HG03558 (cell line): ENCODE measurements around the gene GRIN2A.

ENCODE experiments used
- ATAC-seq: cut with Tn5 transposase; IDR thresholded peaks from one replicate; pipeline ENCODE4 v1.9.1; 2021; ENCODE audit warnings: moderate number of reproducible peaks; ENCODE audit not compliant: unreplicated experiment; ENCODE audit errors: extremely low read depth

GRIN2A gene

DNA sequence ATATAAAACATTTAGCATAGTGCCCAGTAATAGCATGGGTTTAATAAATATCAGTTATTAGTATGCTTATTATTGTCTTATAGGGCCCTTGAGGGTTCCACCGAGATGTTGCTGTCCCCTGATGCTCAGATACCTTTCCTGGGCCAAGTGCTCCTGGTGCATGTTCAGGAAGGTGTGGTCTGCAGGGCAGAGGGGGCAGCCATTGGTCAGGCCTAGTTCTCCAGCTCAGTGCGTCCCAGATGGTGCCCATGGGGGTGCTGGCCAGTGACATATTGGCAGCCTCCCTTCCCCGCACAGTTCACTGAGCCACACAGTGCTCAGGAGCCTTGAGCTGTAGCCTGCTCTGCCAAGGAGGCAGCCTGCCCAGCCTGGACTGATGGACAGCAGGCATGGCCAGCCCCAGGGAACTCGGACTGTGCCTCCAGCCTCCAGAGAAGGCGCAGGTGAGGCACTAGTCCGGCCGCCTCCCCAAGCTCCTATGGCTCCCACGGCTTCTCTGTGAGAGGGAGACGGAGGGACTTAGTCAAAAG, 7.7 kb upstream of the GRIN2A start:
- ATAC-seq: no peak

DNA sequence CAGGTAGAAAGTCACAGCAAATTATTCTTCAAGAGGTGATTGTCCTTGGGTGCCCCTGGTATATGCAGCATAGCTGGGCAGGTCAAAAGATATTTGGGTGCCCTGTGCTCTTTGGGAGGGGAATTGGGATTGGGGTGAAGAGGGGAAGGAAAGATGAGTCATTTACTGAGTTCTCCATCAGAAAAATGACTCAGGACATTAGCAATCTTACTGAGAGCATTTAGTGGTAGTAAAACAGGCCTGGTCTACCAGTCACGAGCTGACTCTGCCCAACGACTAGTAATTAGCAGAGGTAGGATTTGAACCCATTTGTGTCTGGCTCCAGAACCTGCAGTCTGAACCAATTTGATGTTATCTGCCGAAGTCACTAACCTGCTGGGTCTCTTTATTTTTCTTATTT, 6.0 kb upstream of the GRIN2A start:
- no peak for ATAC-seq

DNA sequence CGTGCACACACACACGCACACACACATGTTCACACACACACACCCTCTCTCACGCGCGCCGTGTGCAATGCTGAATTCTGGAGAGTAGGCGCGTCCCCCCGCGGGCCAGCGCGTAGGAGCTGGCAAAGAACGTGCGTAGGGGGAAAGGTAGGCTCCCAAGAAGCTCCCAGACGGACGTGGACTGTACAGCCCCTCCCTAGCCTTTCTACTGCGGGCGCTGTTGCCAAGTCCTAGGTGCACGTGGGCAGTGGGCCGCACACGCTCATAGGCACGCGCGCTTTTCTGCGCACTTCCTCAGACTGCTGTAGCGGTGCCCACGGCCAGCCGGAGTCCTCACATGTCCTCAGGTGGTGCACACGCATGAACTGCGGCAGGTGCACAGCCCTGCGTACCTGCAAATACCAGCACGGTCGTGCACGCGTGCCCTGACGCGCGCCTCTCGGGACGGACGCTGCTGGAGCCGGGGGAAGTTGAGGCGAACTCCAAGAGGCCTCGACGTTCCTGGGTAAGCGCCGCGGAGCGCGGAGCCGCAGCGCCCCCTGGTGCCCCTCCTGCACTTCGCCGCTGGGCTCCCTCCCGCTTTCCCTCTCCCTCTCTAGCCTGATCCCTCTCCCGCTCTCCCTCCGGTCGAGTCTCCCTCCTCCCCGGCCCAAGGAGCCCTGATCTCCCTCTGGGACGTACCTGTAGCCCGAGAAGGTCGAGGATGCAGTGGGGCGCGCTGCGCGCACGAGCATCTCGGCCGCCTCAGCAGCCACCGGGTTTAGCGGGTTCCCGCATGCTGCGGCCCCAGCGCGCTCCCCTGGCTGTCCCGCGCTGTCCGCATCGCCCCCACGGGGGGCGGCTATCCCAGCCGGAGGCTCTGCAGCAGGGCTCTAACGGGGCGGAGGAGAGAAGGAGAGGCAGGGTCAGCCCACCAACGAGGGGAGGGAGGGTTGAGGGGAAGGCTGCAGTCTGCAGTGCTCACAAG, 749 bp downstream of the GRIN2A start:
- ATAC-seq: no peak

DNA sequence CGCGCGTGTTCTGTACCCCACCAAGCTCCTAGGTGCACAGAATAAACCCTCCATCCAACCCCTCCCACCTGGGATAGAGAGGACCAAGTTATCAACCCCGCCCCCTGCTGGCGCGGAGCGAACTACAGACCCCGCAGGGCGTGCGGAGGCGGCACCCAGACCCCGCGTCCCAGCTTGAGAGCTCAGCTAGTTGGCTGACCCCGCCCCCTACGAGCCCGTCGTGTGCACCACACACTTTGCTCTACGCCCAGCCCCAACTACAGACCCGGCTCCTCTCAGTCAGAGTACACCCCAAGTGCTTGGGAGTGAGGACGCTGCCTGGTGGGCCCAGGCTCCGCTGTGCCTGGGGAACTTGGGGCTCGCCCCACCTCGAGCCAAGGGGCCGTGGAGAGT, 1.5 kb downstream of the GRIN2A start:
- no peak for ATAC-seq

DNA sequence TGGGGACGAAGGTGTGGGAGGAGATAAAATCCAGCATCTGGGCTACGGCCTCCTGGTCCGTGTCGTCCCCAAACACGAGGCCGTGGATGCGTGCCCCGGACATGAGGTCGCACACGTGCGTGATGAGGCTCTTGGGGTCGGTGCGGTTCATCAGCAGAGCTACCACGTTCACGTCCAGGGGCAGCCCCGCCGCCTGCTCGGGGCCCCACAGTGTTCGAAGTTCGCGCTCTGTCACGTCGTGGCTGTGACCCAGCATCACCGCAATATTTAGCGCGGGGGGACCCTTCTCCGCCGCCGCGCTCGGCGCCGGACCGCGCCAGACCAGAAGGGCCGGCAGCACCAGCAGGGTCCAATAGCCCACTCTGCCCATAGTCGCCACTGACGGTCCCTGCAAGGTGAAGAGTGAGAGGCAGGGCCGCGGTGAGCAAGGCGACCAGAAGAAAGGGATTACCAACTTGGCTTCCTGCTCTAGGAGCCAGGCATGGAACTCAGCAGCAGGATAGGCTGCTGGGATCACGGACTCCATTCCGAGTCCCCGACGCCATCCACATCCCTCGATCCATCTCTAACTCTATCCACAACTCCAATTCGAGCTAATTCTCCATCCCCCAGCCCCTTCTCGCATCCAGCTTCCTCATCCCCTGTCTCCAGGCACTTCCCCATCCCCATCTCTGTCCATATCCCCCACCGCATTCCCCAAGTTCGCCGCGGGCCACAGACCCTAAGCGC, 2.0 kb downstream of the GRIN2A start:
- no peak for ATAC-seq

DNA sequence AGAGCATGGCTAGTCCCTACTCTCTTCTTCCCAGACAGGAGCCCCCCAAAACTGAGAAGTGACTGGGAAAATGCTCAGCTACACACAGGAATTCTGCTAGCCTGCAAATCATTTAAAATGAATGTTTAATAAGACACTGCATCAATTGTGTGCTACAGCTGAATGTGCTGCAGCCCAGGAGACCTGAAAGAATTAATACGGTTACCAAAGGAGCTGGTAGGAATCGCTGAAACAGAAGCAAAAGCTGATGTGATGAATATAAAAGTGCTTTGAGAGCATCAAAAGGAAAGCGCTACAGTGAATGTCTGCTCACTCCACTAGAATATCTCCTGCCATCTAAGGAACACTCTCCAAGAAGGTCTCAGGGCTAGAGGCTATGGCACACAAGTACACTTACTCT, 3.7 kb downstream of the GRIN2A start:
- ATAC-seq: no peak

DNA sequence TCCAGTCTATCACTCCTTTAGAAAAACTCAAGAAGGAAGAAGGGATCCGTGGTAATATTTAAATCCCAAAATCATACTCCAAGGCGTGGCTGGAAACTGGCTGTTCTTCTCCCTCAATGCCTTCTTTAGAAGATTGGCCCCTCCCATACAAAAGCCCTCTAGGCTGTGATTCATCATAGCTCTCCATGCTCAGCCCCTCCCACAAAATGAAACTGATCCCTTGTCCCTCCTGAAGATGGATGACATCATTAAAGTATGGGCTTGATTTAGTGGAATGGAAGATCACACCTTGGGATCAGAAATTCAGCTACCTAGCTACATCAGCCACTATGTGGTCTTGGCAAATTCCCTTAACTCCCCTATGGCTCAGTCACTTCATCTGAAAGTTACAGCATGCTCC, 4.1 kb downstream of the GRIN2A start:
- ATAC-seq: no peak

DNA sequence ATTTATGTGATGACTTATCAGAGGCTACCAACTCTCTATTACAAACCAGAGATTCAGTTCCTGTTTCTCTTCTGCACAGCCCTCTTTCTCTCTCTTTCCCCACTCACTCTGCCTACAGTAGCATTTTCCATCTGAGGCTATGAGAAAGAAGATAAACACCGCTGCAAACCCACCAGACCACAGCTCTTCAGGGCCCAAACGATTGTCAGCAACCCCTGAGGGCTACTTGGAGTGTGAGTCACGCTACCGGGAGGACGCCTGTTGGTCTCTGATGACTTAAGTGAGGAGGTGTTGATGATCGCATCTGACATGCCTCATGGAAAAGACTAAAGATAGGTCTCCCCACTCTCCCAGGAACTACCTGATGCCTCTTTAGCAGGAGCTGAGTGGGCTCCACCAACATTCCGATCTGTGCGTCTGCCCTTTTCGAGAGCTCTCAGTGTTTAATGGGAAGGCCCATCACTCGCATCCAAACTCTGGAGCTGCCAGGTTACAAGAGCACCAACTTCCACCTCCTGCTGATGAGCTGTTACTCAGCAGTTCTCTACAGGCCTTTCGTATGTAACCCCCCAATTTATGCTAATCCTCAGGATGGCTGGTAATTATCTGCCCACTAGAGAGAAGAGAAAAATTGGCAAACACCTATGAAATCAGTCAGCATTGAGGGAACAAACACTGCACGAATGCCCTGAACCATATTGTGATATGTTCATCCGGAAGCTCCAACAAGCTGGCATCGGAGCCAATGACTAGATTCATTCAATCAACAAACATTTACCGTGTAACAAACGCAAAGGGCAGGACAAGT, 9.2 kb downstream of the GRIN2A start:
- ATAC-seq: no peak

DNA sequence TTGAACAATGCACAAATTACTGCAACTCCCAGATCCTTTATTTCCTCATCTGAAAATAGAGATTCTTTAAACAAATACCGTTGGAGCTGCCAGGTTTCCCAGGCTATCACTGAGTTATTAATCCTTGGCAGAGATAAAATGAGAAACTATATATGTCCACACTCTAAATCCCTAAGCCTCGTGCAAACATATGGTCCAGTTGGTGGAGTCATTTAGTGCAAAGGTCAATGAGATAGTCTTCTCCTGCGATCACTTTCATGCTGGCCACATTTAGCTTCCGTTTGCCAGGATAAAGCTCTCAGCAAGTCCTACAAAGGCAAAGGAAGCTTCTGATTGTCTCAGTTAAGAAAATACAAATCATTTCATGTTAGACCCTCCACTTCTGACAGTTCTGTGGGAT, 11.0 kb downstream of the GRIN2A start:
- ATAC-seq: no peak

DNA sequence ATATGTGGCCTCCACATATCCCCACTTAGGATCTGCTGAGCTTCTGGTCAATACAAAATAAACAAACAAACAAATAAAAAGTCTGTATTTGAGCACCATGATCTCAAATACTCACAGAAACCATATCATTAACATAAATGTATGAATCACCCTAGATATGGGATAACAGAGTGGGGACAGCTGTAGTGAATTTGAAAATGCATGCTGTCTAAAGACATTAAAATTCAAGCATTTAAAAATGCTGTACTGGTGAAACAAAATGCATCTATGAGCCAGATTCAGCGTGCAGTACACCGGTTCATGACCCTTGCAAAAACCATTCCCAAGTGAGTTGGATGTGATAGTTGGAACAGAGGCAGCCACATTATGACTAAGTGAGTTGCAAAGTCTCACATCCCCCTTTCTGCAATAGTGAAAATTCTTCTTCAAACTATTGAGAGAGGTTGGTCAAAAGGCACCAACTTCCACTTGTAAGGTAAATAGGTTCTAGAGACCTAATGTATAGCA, 12.3 kb downstream of the GRIN2A start:
- no peak for ATAC-seq

DNA sequence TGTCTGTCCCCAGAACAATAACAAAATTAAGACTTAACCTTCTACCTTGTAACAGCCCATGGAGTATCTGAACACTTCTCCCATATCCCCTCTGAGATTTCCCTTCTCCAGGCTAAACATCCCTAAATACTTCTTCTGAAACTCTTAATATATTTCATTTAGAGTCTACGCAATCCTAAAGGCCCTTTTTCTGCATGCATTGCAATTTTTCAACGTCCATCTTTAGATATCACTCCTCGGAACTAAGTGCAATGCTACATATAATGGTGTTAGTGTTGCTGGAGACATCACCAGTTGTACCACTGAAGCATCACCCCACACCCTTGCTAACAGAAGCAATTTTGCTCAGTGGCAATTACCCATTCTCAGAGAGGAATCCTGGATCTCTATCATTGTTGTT, 13.2 kb downstream of the GRIN2A start:
- ATAC-seq: no peak

DNA sequence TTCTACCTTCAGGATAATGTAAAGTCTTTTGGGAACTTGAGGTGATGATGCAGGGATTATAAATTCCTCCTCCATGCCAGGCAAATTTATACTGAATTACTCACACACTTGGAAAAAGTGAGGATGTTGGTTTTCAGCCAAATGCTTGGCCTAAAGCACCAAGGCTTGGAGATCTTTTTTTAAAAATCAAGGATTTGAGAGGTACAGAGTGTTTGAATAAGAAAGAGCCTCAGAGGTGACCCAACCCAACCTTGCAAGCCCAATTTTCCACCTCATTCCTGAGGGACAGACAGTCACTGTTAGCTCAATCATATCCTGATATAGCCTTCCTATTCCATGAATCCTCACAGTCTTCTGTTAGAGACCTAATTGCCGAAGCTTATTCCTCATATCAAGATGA, 14.0 kb downstream of the GRIN2A start:
- ATAC-seq: no peak

DNA sequence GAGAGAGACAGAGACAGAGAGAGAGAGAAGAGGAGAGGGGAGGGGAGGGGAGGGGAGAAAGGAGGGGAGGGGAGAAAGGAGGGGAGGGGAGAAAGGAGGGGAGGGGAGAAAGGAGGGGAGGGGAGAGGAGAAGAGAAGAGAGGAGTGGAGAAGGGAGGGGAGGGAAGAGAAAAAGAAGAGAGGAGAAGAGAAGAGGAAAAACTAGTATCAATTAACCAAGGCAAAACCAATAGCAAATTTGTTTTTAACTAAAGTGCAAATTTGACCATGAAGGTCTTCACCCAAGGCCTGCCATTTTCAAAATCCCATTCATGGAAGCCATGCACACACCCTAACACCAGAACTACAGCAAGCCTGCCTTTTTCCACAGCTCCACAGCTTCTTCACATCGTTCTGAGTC, 16.6 kb downstream of the GRIN2A start:
- no peak for ATAC-seq

DNA sequence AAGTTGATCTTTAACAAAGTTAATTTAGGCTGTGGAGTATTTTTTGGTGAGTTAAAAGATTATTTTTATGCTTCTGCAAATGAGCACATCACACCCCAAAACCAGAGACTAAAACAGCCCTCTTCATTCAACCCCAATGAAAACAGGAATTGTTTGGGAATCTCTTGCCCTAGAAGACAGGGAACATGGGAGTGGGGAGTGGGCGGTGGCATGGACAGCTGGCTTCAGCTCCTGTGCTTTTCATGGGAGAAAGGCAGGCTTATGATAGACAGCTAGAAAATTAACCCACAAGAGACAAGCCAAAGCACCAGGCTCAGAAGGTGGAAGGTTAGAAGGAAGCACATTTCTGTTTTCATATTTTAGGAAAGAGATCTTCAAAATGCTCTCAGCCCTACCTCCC, 19.2 kb downstream of the GRIN2A start:
- ATAC-seq: no peak

DNA sequence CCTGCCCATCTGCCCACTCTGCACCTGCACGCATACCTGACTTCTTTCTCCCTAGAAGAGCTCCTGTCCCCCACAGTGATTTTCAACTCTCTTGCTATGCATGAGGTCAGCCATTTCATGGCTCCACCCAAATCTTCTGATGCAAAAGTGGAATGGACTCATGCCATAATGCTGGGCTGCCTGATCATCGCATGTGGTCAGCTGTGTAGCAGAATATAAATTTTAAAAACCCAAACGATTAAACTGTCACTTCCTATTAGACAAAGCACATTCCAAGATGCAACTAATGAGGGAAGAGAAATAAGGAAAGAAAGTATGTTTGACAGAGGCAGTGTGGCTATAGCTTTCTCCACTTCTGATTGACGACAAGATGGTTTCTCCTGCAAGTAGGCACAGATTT, 26.1 kb downstream of the GRIN2A start:
- ATAC-seq: no peak

DNA sequence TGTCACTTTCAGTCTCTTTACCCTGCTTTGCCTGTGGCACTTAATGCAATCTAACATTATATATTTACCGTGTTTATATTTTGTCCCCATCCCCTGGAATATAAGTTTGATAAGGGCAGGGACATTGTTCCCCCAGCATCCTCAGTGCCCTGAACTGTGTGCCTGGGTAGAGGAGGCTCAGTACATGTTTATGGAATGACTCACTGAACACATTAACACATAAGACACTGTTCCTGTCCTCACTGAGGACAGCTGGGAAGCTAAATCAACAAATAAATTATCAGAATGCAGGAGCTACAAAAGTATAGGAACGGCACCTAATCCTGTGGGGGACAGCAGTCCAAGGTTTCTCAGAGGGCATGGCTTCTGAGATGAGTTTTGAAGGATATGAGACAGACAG, 27.8 kb downstream of the GRIN2A start:
- ATAC-seq: no peak

DNA sequence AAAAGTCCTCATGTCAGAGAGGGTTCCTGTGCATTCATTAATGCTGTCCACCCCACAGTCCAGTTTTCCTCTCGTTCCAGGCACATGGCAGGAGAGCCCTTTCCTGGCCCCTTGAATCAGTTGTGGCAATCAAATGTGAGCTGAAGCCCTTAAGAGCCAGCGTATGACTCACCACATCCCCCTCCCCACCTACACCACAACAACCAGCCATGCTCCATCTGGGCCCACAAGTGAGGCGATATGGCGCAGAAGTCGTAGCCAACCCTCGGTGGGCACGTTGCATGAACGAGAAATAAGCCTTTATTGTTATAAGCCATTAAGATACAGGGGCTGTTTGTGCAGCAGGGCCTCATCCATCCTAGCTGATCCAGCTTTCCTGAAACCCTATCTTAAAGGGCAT, 28.2 kb downstream of the GRIN2A start:
- no peak for ATAC-seq

DNA sequence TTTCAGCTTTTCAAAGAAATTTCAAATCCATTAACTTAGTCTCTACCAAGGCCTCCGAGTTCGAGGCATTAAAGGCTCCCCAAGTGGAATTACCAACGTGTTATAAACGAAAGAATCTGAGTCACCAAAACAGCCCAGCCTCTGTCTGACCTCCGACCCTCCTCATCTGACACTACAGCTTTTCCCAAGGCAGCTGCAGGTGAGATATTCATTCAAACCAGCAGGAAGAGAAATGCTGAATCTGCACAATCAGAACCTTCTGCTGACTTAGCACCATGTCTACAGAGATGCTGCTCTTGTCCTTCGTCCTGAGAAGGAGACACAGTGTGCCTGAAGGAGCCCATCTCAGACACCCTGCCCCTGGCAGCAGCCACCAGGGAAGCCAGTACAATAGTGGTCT, 30.5 kb downstream of the GRIN2A start:
- no peak for ATAC-seq

DNA sequence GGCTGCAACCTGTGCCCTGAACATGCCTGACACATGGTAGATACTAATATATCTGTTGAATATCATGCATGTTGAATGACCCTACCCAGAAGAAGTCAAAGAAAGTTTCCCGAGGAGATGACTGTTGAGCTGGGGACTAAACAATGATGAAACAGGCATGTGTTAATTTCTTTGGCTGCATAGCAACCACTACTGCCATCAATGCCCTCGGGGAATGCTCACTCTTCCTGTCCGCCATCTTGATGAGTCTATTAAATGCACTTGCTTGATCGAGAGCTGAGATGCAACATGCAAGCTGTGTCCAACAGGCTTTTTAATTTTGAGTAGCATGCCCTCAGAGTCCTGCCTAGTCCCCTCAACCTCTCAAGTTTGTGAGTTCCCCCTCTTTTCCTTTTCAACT, 31.3 kb downstream of the GRIN2A start:
- no peak for ATAC-seq

DNA sequence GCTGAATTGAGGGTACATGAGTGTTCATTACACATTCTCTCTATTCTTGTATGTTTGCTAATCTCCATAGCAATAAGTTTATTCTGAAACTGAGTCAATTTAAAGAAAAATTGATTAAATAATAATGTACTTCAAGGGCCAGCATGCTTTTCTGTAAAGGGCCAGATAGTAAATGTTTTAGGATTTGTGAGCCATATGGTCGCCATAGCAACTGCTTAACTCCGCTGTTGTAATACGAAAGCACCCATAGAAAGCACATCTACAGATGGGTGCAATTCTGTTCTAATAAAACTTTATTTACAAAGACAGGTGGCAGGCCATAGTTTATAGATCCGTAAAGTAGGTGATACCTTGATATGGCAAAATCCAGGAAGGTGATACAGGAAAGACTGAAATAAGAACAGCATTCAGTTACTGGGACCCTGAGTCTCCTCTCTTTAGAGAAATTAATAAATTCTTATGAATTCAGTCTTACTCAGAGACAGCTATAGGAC, 36.6 kb downstream of the GRIN2A start:
- ATAC-seq: no peak
